Ecto neural progenitor cell (in vitro differentiated cells): ENCODE data around the gene HIVEP2.

Experiments
- DNase-seq: peaks from one replicate; pipeline ENCODE4 v3.0.0-alpha.2; 2018; ENCODE audit warnings: low spot score

Gene HIVEP2

GRCh38 chr6:142820338-142821051, 124.5 kb downstream of the HIVEP2 start:
- DNase-seq: no peak

- DNase-seq: no peak
Observed at GRCh38 chr6:142819603-142820337, 125.2 kb downstream of the HIVEP2 start.

DNA sequence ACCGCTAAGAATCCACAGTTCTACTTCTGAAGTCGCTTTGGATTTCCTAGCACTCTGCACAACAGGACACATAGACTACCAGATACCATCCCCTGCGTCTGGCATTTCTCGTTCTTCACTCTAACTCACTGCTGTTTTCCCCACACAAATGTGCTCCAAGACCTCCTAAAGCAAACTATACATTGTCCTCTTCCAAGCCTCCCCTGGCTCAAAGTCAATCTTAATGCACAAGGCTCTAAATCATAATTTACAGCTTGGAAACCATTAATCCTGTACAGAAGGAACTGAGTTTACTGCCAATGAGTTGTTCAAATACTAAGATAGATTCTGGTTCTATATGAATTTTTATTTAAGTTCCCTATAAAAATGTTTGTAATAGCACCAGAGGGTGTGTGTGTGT, 128.5 kb downstream of the HIVEP2 start:
- DNase-seq: no peak

DNA sequence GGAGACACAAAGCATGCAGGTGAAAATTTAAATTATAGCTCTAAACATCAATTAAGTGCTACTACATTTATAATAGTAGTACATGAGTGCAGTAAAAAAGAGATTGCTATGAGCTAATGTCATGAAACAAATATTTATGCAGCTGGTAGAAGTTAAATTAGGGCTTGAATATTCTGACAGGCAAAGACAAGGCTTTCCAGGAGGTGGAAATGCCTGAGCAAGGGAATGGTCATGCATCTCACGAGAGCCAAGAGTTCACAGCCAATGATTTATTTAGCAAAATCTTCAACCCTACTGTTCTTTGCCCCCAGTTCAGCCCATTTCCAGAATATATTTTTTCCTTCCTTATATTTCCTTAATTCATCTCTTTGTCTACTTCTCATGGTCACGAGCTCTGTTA, 128.9 kb downstream of the HIVEP2 start:
- no peak for DNase-seq

GRCh38 chr6:142811923-142812322, 133.1 kb downstream of the HIVEP2 start:
- no peak for DNase-seq

- DNase-seq: no peak
Observed at GRCh38 chr6:142810952-142811514, 133.9 kb downstream of the HIVEP2 start.

DNA sequence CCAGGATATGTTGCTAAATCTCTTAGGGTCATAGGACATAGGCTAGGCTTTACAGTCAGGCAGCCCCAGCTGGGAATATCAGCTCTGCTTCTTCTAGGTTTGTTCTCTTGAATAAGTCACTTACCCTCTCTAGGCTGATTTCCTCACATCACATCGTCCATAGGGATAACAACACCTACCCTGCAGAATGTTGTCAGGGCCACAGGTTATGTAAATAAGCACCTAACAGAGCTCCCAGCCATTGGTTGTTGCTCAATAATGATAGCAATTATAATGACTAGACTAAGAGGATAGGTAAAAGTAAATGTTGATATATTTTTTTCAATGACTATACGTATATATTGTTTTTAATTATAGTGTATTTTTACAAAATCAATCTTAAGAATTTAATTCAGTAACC, 135.0 kb downstream of the HIVEP2 start:
- DNase-seq: no peak

GRCh38 chr6:142808405-142809061, 136.4 kb downstream of the HIVEP2 start:
- DNase-seq: no peak

- DNase-seq: no peak
Observed at GRCh38 chr6:142805042-142805441, 139.9 kb downstream of the HIVEP2 start.

DNA sequence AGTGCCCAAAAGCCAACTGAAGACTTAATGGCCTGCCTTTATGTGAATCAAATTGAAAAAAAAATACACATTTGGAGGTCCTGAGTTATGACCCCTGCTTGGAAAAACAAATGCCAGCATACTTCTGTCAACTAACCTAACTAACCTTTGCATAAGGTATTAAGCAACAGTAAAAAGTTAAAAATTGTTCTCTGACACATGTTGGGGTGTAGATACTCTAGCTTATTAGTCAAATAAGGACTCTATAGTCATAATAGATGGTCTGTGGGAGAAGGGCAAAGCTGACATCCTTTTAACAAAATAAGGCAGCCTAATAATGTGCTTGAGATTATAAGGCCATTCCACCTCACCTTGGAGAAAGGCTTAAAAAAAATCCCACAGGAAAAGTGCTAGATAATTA, 140.5 kb downstream of the HIVEP2 start:
- DNase-seq: no peak

- no peak for DNase-seq
Observed at GRCh38 chr6:142803495-142804058, 141.4 kb downstream of the HIVEP2 start.

GRCh38 chr6:142803032-142803431, 141.9 kb downstream of the HIVEP2 start:
- DNase-seq: no peak

DNA sequence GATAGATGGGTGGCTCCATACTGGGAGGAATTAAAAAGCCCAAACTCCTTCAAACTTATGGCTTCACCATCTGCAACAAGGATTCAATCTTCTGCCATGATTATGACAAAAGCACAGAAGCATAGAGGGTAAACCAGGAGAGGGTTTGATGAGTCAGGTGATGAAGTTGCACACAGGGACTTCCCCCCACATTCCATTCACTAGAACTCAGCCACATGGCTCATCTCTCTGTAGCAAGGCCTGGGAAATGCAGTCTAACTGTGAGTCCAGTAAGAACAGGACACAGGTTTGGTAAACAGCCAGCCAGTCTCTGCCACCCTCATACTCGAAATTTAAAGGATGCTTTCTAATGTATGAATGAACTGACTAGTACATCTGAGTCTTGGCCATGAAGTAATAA, 142.9 kb downstream of the HIVEP2 start:
- no peak for DNase-seq

GRCh38 chr6:142800240-142800639, 144.7 kb downstream of the HIVEP2 start:
- DNase-seq: no peak

GRCh38 chr6:142799639-142800038, 145.3 kb downstream of the HIVEP2 start:
- DNase-seq: no peak

DNA sequence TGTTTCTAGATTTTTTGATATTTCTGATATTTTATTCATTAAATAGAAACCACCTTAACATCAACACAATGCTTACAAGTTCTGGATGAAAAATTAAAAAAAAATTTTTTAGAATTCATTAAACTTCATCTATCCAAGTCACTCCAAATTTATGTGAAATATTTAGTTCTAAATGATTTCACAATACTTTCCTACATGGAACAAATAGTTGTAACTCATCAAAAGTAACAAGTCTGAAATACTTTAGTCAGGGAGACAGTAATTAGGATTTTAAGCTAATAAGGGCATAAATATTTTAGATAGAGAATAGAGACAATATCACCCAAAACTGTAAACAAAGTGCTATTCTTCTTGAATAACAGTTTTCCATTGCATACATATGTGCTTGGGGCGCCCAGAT, 147.8 kb downstream of the HIVEP2 start:
- DNase-seq: no peak

- DNase-seq: no peak
Observed at GRCh38 chr6:142796571-142796970, 148.4 kb downstream of the HIVEP2 start.

DNA sequence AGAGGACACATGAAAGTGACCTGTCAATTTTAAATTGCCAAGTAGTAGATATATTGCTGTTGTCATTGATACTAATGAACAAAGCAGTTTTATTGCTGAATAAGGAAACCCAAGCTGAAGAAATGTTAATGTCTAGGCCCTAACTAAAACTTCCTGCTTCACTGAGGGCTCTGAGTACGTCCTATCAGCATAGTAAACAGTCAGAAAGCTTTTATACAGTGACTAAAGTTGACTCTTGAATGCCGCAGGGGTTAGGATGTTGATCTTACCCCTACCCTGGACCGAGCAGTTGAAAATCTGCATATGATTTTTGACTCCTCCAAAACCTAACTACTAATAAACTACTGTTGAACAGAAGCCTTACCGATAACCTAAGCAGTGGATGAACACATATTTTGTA, 149.0 kb downstream of the HIVEP2 start:
- no peak for DNase-seq

DNA sequence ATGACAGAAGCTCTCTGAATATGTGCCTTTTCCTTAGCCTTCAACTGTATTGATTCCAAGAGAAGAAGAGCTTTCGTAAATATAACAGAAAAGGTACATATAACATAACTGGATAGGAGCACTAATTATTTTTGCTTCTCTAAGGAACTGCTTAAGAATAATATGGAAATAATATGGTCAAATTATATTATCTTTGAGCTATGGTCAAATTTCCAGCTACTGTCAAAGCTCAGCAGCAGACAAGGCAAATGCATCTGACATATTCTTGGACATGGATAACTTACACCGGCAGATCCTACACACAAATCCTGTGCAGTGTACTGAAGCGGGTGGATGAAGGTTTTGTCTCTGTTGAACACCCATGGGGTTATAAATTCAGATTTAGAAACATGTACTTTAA, 150.6 kb downstream of the HIVEP2 start:
- DNase-seq: no peak

GRCh38 chr6:142790257-142790656, 154.7 kb downstream of the HIVEP2 start:
- DNase-seq: no peak

DNA sequence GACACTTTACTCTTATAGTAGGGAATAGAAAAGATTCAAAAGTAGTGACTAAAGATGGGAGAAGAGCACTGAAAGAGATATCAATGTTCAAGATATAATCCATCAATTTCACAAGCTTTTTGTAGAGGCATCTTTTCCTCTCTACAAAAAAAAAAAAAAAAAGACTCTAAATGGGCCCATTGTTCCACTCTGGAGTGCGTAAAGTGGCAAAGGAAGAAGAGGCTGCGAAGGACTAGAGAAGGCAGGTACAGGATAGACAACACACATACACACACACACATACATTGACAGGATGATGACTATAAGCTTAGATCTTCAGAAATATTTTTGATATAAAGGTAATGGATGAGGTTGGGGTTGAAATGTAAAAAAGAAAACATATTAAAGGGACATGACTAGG, 157.6 kb downstream of the HIVEP2 start:
- no peak for DNase-seq

- DNase-seq: no peak
Observed at GRCh38 chr6:142786476-142786875, 158.5 kb downstream of the HIVEP2 start.

DNA sequence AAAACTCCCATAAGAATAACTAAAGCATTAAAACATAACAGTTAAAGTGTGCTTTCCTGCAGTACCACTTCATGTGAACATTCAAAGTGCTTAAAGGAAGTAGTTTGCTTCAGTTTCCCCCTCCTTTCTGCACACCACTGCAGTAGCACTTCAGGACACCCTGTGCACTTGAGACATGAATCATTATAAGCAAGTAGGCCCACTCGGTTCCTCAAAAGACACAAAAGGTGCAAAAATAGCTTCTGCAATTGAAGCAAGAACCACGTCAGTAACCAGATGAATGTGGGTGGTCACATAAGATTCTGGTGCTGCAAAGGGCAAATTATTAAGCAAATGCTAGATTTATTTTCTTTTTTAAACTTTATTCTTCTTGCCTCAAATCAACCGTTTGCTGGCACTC, 160.6 kb downstream of the HIVEP2 start:
- no peak for DNase-seq
